SU-DHL-6 (cell line): ENCODE measurements around the gene TTC27.
"Not testable (repeated sequence)": the region's sequence is repeated elsewhere in the genome, so short reads cannot be mapped to it uniquely, and the experiment has no call there.

Source experiments
- H2AFZ ChIP-seq: fragments of 200-600 bp; sonication (generic); 2 replicates; pipeline ENCODE4 v1.6.1; 2014; ENCODE audit warnings: low read depth, mild to moderate bottlenecking, moderate library complexity, mixed read lengths, antibody characterized with exemption, low read length; ENCODE audit not compliant: severe bottlenecking
- H3F3A ChIP-seq: fragments of 200-600 bp; shearing (Covaris generic); 2 replicates; pipeline ENCODE4 v1.6.0; 2016; ENCODE audit warnings: antibody characterized with exemption, mild to moderate bottlenecking; ENCODE audit not compliant: insufficient read depth
- H3K27ac ChIP-seq: fragments of 200-600 bp; sonication (generic); 2 replicates; pipeline ENCODE4 v1.5.1; 2016; ENCODE audit warnings: low read depth, mild to moderate bottlenecking, low read length, moderate library complexity, mixed read lengths
- H3K27me3 ChIP-seq: fragments of 200-600 bp; sonication (generic), shearing (Covaris generic); 2 replicates; pipeline ENCODE4 v1.6.0; 2014; ENCODE audit warnings: mild to moderate bottlenecking, low read length
- H3K36me3 ChIP-seq: fragments of 200-600 bp; sonication (generic); 2 replicates; pipeline ENCODE4 v1.6.1; 2014; ENCODE audit warnings: mild to moderate bottlenecking, low read length, mixed read lengths
- H3K4me2 ChIP-seq: fragments of 300-600, 200-600 bp; shearing (Covaris generic), sonication (generic); 2 replicates; pipeline ENCODE4 v1.6.0; 2014; ENCODE audit warnings: low read length, low read depth, mild to moderate bottlenecking; ENCODE audit not compliant: poor library complexity, severe bottlenecking
- H3K4me3 ChIP-seq: fragments of 200-600 bp; sonication (generic); 2 replicates; pipeline ENCODE4 v1.5.1; 2014; ENCODE audit warnings: antibody characterized with exemption, low read length, mild to moderate bottlenecking, mixed read lengths; ENCODE audit not compliant: insufficient read depth, poor library complexity, severe bottlenecking
- H3K79me2 ChIP-seq: fragments of 200-600 bp; sonication (generic); 2 replicates; pipeline ENCODE4 v1.6.1; 2014; ENCODE audit warnings: mild to moderate bottlenecking, low read length, moderate library complexity; ENCODE audit not compliant: insufficient read depth
- H3K9ac ChIP-seq: fragments of 200-600 bp; sonication (generic); 2 replicates; pipeline ENCODE4 v1.7.0; 2014; ENCODE audit warnings: mild to moderate bottlenecking, low read length
- H3K9me2 ChIP-seq: fragments of 200-600 bp; sonication (generic); replicated peaks from 2 replicates; pipeline ENCODE4 v1.6.1; 2014; ENCODE audit warnings: low read length; ENCODE audit not compliant: insufficient read depth
- H3K9me3 ChIP-seq: fragments of 200-600 bp; sonication (generic); 2 replicates; pipeline ENCODE4 v1.6.1; 2014; ENCODE audit warnings: low read length, mixed read lengths; ENCODE audit not compliant: insufficient read depth
- H4K20me1 ChIP-seq: fragments of 200-600 bp; sonication (generic); 2 replicates; pipeline ENCODE4 v1.6.1; 2014; ENCODE audit warnings: low read depth, mild to moderate bottlenecking, antibody characterized with exemption, low read length, moderate library complexity, mixed read lengths
- CTCF ChIP-seq: fragments of 200-600 bp; sonication (generic); IDR thresholded peaks from one replicate; pipeline ENCODE4 v1.5.1; 2017; ENCODE audit warnings: antibody characterized with exemption, mild to moderate bottlenecking, low read length, moderate library complexity; ENCODE audit not compliant: insufficient read depth, poor library complexity, severe bottlenecking
- EZH2phosphoT487 ChIP-seq: fragments of 200-600 bp; sonication (generic), shearing (Covaris generic); conservative IDR thresholded peaks from 2 replicates; pipeline ENCODE4 v1.6.1; 2018; ENCODE audit warnings: mild to moderate bottlenecking, antibody characterized with exemption, low read length, moderate library complexity, mixed read lengths

Gene TTC27

GRCh38 chr2:32633040-32633439, 5.2 kb downstream of the TTC27 start:
- H3K27ac ChIP-seq: no peak overlapping the region
- H3K27me3 ChIP-seq: no peaks in the 10 kb centered on the region
- H3K4me2 ChIP-seq: no peak overlapping the region
- H3F3A ChIP-seq: no peaks in the 10 kb centered on the region
- H3K9me3 ChIP-seq: no peaks in the 10 kb centered on the region
- H4K20me1 ChIP-seq: no peaks in the 10 kb centered on the region
- no peaks in the 10 kb centered on the region for H3K9me2 ChIP-seq
- H3K79me2 ChIP-seq: peaks cover 12% of the 10 kb centered on the region
- no peak overlapping the region for H3K9ac ChIP-seq
- no peak overlapping the region for H3K4me3 ChIP-seq
- no peak overlapping the region for H2AFZ ChIP-seq
- no peak for TF ChIP-seq CTCF
- no peak for TF ChIP-seq EZH2phosphoT487
- peaks cover 11% of the 10 kb centered on the region; the same call in 1 of the 2 replicates for H3K36me3 ChIP-seq

GRCh38 chr2:32638548-32638947, 10.7 kb downstream of the TTC27 start:
- H3K36me3 ChIP-seq, H3K27ac ChIP-seq, H3K4me2 ChIP-seq, H3K9ac ChIP-seq, H3K9me2 ChIP-seq, H3K79me2 ChIP-seq, H3F3A ChIP-seq, H2AFZ ChIP-seq, H4K20me1 ChIP-seq, H3K4me3 ChIP-seq, H3K9me3 ChIP-seq, H3K27me3 ChIP-seq: not testable (repeated sequence)

- Histone ChIP-seq H3K9me3 (no peaks in the 10 kb centered on the region), H3K4me2 (no peak overlapping the region), H3K9ac (no peak overlapping the region), H3K27me3 (no peaks in the 10 kb centered on the region), H3K27ac (no peak overlapping the region), H3K79me2 (no peaks in the 10 kb centered on the region), H3K4me3 (no peak overlapping the region), H3K9me2 (no peaks in the 10 kb centered on the region), H4K20me1 (no peaks in the 10 kb centered on the region), H3K36me3 (no peaks in the 10 kb centered on the region; the same call in 1 of the 2 replicates), H3F3A (no peaks in the 10 kb centered on the region), H2AFZ (no peak overlapping the region)
- TF ChIP-seq EZH2phosphoT487 (no peak), CTCF (no peak)
Observed at GRCh38 chr2:32641180-32641579, 13.3 kb downstream of the TTC27 start.

- Histone ChIP-seq H3K27me3 (no peaks in the 10 kb centered on the region), H2AFZ (no peak overlapping the region), H3F3A (no peaks in the 10 kb centered on the region), H4K20me1 (no peaks in the 10 kb centered on the region), H3K9ac (no peak overlapping the region), H3K9me2 (no peaks in the 10 kb centered on the region), H3K27ac (no peak overlapping the region), H3K36me3 (peaks cover 8% of the 10 kb centered on the region; the same call in 1 of the 2 replicates), H3K4me2 (no peak overlapping the region), H3K9me3 (no peaks in the 10 kb centered on the region), H3K4me3 (no peak overlapping the region), H3K79me2 (no peaks in the 10 kb centered on the region)
- TF ChIP-seq EZH2phosphoT487: no peak
- no peak for TF ChIP-seq CTCF
Observed at GRCh38 chr2:32647180-32647651, 19.4 kb downstream of the TTC27 start.
